ENCODE data around the gene ME1. TPM values are rescaled to one million over a fixed set of nuclear protein-coding genes. Genes with fewer than 3 reads are reported as not detected.

ME1 gene
- total RNA-seq, 2 donors from 2014 or later = 13.8 to 22.9 TPM

GRCh38 chr6:83432636-83433035 lies 1.8 kb upstream of the ME1 start:
- Histone ChIP-seq H3K27me3 (replicated peaks; ENCODE audit: insufficient read depth) (no peaks in the 10 kb centered on the region), H3K4me1 (ENCODE audit: control insufficient read depth in 1 of 2, low read depth in 2 of 2) (peaks cover 11 to 20% of the 10 kb centered on the region in 2 donors), H3K4me3 (no peak overlapping the region), H3K36me3 (no peaks in the 10 kb centered on the region), H3K9me3 (no peaks in the 10 kb centered on the region), H3K27ac (no peak overlapping the region)
- TF ChIP-seq CTCF (IDR thresholded peaks at IDR 0.05) = no peak
- DNase-seq (ENCODE audit: low spot score) = no peak
- no peak for ATAC-seq (ENCODE audit: insufficient number of reproducible peaks, low FRiP score, low read depth)

GRCh38 chr6:83431545-83432155 lies 799 bp upstream of the ME1 start:
- H3K27me3 ChIP-seq (replicated peaks; ENCODE audit: insufficient read depth) = no peaks in the 10 kb centered on the region
- peak overlapping the region; percentile 64 to 79 for H3K27ac ChIP-seq
- no peak for ATAC-seq (ENCODE audit: insufficient number of reproducible peaks, low FRiP score, low read depth)
- H3K9me3 ChIP-seq = no peaks in the 10 kb centered on the region
- no peak for DNase-seq (ENCODE audit: low spot score)
- no peaks in the 10 kb centered on the region for H3K36me3 ChIP-seq
- peak overlapping the region; percentile 77 for H3K4me3 ChIP-seq
- no peak for TF ChIP-seq CTCF (IDR thresholded peaks at IDR 0.05)
- H3K4me1 ChIP-seq (ENCODE audit: control insufficient read depth in 1 of 2, low read depth in 2 of 2) = peaks cover 11 to 26% of the 10 kb centered on the region in 2 donors

- Histone ChIP-seq H3K4me3 (peak overlapping the region; percentile 77), H3K4me1 (ENCODE audit: control insufficient read depth in 1 of 2, low read depth in 2 of 2) (peaks cover 11 to 26% of the 10 kb centered on the region in 2 donors), H3K27ac (peak overlapping the region; percentile 64 to 79), H3K9me3 (no peaks in the 10 kb centered on the region), H3K27me3 (replicated peaks; ENCODE audit: insufficient read depth) (no peaks in the 10 kb centered on the region), H3K36me3 (no peaks in the 10 kb centered on the region)
- TF ChIP-seq CTCF (IDR thresholded peaks at IDR 0.05) = no peak
- peak; percentile 47 for ATAC-seq (ENCODE audit: insufficient number of reproducible peaks, low FRiP score, low read depth)
- no peak for DNase-seq (ENCODE audit: low spot score)
Observed at GRCh38 chr6:83429857-83430610, 817 bp downstream of the ME1 start.

GRCh38 chr6:83429269-83429668 lies 1.6 kb downstream of the ME1 start:
- no peak for TF ChIP-seq CTCF (IDR thresholded peaks at IDR 0.05)
- H3K36me3 ChIP-seq = no peaks in the 10 kb centered on the region
- peaks cover 11 to 26% of the 10 kb centered on the region in 2 donors for H3K4me1 ChIP-seq (ENCODE audit: control insufficient read depth in 1 of 2, low read depth in 2 of 2)
- no peak overlapping the region for H3K27ac ChIP-seq
- DNase-seq (ENCODE audit: low spot score) = no peak
- ATAC-seq (ENCODE audit: insufficient number of reproducible peaks, low FRiP score, low read depth) = no peak
- peak overlapping the region; percentile 77 for H3K4me3 ChIP-seq
- no peaks in the 10 kb centered on the region for H3K9me3 ChIP-seq
- no peaks in the 10 kb centered on the region for H3K27me3 ChIP-seq (replicated peaks; ENCODE audit: insufficient read depth)

- no peaks in the 10 kb centered on the region for H3K9me3 ChIP-seq
- no peak for TF ChIP-seq CTCF (IDR thresholded peaks at IDR 0.05)
- ATAC-seq (ENCODE audit: insufficient number of reproducible peaks, low FRiP score, low read depth) = no peak
- peaks cover 8 to 32% of the 10 kb centered on the region in 2 donors for H3K4me1 ChIP-seq (ENCODE audit: control insufficient read depth in 1 of 2, low read depth in 2 of 2)
- H3K4me3 ChIP-seq = no peak overlapping the region
- no peak overlapping the region for H3K27ac ChIP-seq
- no peak for DNase-seq (ENCODE audit: low spot score)
- no peaks in the 10 kb centered on the region for H3K27me3 ChIP-seq (replicated peaks; ENCODE audit: insufficient read depth)
- no peaks in the 10 kb centered on the region for H3K36me3 ChIP-seq
Observed at GRCh38 chr6:83424392-83425018, 6.3 kb downstream of the ME1 start.
